Heart left ventricle (tissue), 13 donors: Measurements from ENCODE around the gene SMIM14.

Experiments used
- CTCF ChIP-seq, 12 donors: fragments of 200-600 bp; sonication (generic) in 4 of 12; IDR thresholded peaks; one replicate each; pipeline versions ENCODE4 v1.5.0 to v1.8.0; 2018 to 2022; ENCODE audit warnings: antibody characterized with exemption in 12 of 12, mild to moderate bottlenecking in 5 of 12
- POLR2A ChIP-seq, 2 donors: fragments of 450-650 bp; IDR thresholded peaks; one replicate each; pipeline ENCODE4 v1.6.1; 2017; ENCODE audit warnings: antibody characterized with exemption in 2 of 2, mild to moderate bottlenecking in 2 of 2, moderate library complexity in 2 of 2
- donor health status: ischemic (EF 13 %, LVEDD 7.1; RV severe dilation, severe dysfunction).
- donor health status: DM: no; HTN: yes; CAD: no.
- donor health status: DM: no; HTN: no; CAD: no.
- donor health status: ischemic (EF 25% LVEDD 6.9; RV normal size, moderate dysfunction).
- donor health status: ischemic (EF 25% LVEDD 5.7; RV mildly dilated, moderate dysfunction).
- donor health status: ischemic (EF 35%, LVEDD 5.7; RV mildly dilated, moderate dysfunction).
- donor health status: nonischemic (EF 11% LVEDD 7.7; RV severe dilation, severe dysfunction).
- donor health status: DM: yes; HTN: yes; CAD: no.
- donor health status: PGD.
- donor health status: ischemic (EF 29% LVEDD 5.4; RV normal size, mild dysfunction).
- donor health status: nonischemic (EF 23%, LVEDD 6.1; RV moderate dilation, normal function).

GRCh38 chr4:39635023-39635422 lies 3.6 kb downstream of the SMIM14 start:
- TF ChIP-seq CTCF (IDR thresholded peaks at IDR 0.05) (no peak), POLR2A (IDR thresholded peaks at IDR 0.05) (no peak)
